K562 (cell line): ENCODE results near the gene PDE2A. TPM values are rescaled to one million over a fixed set of nuclear protein-coding genes. Genes with fewer than 3 reads are reported as not detected.

Experiments
- CEBPZ ChIP-seq: fragments of 150-350 bp; IDR thresholded peaks from 2 replicates; pipeline ENCODE4 v1.6.1; 2014; ENCODE audit warnings: low read depth, mild to moderate bottlenecking, low read length, borderline replicate concordance
- CTCFL ChIP-seq: IDR thresholded peaks from 2 replicates; pipeline ENCODE4 v1.6.1; 2011; ENCODE audit warnings: borderline replicate concordance, low read depth, mild to moderate bottlenecking, moderate library complexity, low read length; ENCODE audit not compliant: insufficient read depth, poor library complexity, severe bottlenecking
- ELF4 ChIP-seq: fragments of 450-650 bp; formaldehyde crosslinking; IDR thresholded peaks from 2 replicates; pipeline ENCODE4 v1.4.0; 2022; ENCODE audit warnings: missing genetic modification characterization
- MED1 ChIP-seq: sonication (generic); formaldehyde crosslinking; IDR thresholded peaks from 2 replicates; pipeline ENCODE4 v1.8.1; 2023; ENCODE audit warnings: missing genetic modification reagents, borderline replicate concordance
- NFE2 ChIP-seq: IDR thresholded peaks from 2 replicates; pipeline ENCODE4 v1.6.1; 2014; ENCODE audit warnings: antibody characterized with exemption, low read depth
- NFIX ChIP-seq: fragments of 250-450 bp; sonication (Bioruptor Pico); IDR thresholded peaks from 2 replicates; pipeline ENCODE4 v1.4.0; 2020; ENCODE audit warnings: low read depth, mild to moderate bottlenecking, moderate library complexity
- NUFIP1 ChIP-seq: fragments of 450-650 bp; IDR thresholded peaks from 2 replicates; pipeline ENCODE4 v1.6.1; 2018; ENCODE audit not compliant: partially characterized antibody
- RUNX1 ChIP-seq: sonication (generic); IDR thresholded peaks from 2 replicates; pipeline ENCODE4 v1.6.1; 2016; ENCODE audit warnings: antibody characterized with exemption, low read depth
- ZNF444 ChIP-seq: fragments of 250-450 bp; sonication (Bioruptor Pico); IDR thresholded peaks from 2 replicates; pipeline ENCODE4 v1.4.0; 2020; ENCODE audit warnings: mild to moderate bottlenecking, moderate library complexity
- ZNF449 ChIP-seq: fragments of 250-450 bp; sonication (Bioruptor Pico); IDR thresholded peaks from 2 replicates; pipeline ENCODE4 v1.8.0; 2022; ENCODE audit warnings: moderate library complexity, mild to moderate bottlenecking, inconsistent platforms
- polyA plus RNA-seq, 8 experiments: library from polyadenylated mRNA; depleted of rRNA in 4 of 8; stranded (reverse) in 5 of 8; unstranded in 3 of 8; fragments of >200 nt; fragmentation: Nextera tagmentation in 2 of 8; fragmentation: Illumina TruSeq in 1 of 8; extraction: Ambion mirVana in 2 of 8; extraction: Trizol in 1 of 8; gene quantifications; 2 replicates each; pipeline versions ENCODE4 v1.2.1 to v1.2.3, GENCODE V29; 2011 to 2014; ENCODE audit warnings: inconsistent platforms in 1 of 8, missing spikeins in 1 of 8
- total RNA-seq, 7 experiments: library from RNA; depleted of rRNA in 6 of 7; stranded (reverse); fragments of >200 nt in 6 of 7; fragmentation: Illumina TruSeq in 2 of 7; extraction: Trizol in 2 of 7; gene quantifications; 2 replicates each; pipeline versions ENCODE4 v1.2.1 to v1.2.3, GENCODE V29; 2011 to 2021; ENCODE audit warnings: low replicate concordance in 1 of 7
- TF ChIP-seq, protein P1 (sequence below): fragments of 150-350 bp; conservative IDR thresholded peaks from 2 replicates; pipeline ENCODE4 v1.6.1; 2014; ENCODE audit warnings: low read length
- TF ChIP-seq, protein P2 (sequence below): fragments of 450-650 bp; formaldehyde crosslinking; IDR thresholded peaks from 2 replicates; pipeline ENCODE4 v1.4.0; 2020; ENCODE audit warnings: mild to moderate bottlenecking, mixed read lengths
- TF ChIP-seq, protein P3 (sequence below): sonication (generic); formaldehyde crosslinking; IDR thresholded peaks from 2 replicates; pipeline ENCODE4 v1.8.1; 2023; ENCODE audit warnings: mild to moderate bottlenecking, missing genetic modification reagents

Gene PDE2A
- total and polyA plus RNA-seq, 9 of the 15 experiments (the other 6 are each of a cell fraction or from before 2014, with no cell fraction given) = 0.07 to 15.2 (median 1.6) TPM; not detected in 1

GRCh38 chr11:72631806-72632731 is 42.2 kb downstream of the PDE2A start (continued):
- TF ChIP-seq CTCFL = no peak
- TF ChIP-seq ZNF449 = no peak
- no peak for TF ChIP-seq RUNX1
- TF ChIP-seq, protein P1, sequence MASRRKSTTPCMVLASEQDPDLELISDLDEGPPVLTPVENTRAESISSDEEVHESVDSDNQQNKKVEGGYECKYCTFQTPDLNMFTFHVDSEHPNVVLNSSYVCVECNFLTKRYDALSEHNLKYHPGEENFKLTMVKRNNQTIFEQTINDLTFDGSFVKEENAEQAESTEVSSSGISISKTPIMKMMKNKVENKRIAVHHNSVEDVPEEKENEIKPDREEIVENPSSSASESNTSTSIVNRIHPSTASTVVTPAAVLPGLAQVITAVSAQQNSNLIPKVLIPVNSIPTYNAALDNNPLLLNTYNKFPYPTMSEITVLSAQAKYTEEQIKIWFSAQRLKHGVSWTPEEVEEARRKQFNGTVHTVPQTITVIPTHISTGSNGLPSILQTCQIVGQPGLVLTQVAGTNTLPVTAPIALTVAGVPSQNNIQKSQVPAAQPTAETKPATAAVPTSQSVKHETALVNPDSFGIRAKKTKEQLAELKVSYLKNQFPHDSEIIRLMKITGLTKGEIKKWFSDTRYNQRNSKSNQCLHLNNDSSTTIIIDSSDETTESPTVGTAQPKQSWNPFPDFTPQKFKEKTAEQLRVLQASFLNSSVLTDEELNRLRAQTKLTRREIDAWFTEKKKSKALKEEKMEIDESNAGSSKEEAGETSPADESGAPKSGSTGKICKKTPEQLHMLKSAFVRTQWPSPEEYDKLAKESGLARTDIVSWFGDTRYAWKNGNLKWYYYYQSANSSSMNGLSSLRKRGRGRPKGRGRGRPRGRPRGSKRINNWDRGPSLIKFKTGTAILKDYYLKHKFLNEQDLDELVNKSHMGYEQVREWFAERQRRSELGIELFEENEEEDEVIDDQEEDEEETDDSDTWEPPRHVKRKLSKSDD = no peak
- no peak for TF ChIP-seq ZNF444 (CRISPR knock-in tag)
- no peak for TF ChIP-seq NFIX (CRISPR knock-in tag)
- no peak for TF ChIP-seq MED1
- no peak for TF ChIP-seq NFE2
- TF ChIP-seq CEBPZ = no peak
- TF ChIP-seq NUFIP1 = no peak
- TF ChIP-seq, protein P2, sequence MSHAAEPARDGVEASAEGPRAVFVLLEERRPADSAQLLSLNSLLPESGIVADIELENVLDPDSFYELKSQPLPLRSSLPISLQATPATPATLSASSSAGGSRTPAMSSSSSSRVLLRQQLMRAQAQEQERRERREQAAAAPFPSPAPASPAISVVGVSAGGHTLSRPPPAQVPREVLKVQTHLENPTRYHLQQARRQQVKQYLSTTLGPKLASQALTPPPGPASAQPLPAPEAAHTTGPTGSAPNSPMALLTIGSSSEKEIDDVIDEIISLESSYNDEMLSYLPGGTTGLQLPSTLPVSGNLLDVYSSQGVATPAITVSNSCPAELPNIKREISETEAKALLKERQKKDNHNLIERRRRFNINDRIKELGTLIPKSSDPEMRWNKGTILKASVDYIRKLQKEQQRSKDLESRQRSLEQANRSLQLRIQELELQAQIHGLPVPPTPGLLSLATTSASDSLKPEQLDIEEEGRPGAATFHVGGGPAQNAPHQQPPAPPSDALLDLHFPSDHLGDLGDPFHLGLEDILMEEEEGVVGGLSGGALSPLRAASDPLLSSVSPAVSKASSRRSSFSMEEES = no peak
- no peak for TF ChIP-seq ELF4 (CRISPR knock-in tag)
- TF ChIP-seq, protein P3, sequence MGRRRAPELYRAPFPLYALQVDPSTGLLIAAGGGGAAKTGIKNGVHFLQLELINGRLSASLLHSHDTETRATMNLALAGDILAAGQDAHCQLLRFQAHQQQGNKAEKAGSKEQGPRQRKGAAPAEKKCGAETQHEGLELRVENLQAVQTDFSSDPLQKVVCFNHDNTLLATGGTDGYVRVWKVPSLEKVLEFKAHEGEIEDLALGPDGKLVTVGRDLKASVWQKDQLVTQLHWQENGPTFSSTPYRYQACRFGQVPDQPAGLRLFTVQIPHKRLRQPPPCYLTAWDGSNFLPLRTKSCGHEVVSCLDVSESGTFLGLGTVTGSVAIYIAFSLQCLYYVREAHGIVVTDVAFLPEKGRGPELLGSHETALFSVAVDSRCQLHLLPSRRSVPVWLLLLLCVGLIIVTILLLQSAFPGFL (CRISPR knock-in tag) = no peak
